ENCODE data around the gene OLFML2A. TPM values are rescaled to one million over a fixed set of nuclear protein-coding genes. Genes with fewer than 3 reads are reported as not detected.

The OLFML2A gene
- polyA plus RNA-seq, 1 donor from 2014 or later = 0.15 TPM

GRCh38 chr9:124790301-124790700 is 13.4 kb downstream of the OLFML2A start:
- Histone ChIP-seq H3K36me3 (ENCODE audit: insufficient read depth, low read length) (no peaks in the 10 kb centered on the region), H3K79me2 (replicated peaks; ENCODE audit: insufficient read depth, low read length) (no peaks in the 10 kb centered on the region), H3K9me3 (ENCODE audit: low read length) (no peaks in the 10 kb centered on the region), H3K27ac (ENCODE audit: low read length) (no peak overlapping the region), H3K4me3 (ENCODE audit: low read length) (no peak overlapping the region), H3F3A (ENCODE audit: insufficient read depth, low read length, poor library complexity, severe bottlenecking) (no peaks in the 10 kb centered on the region), H3K9me2 (ENCODE audit: insufficient read depth, low read length) (no peaks in the 10 kb centered on the region), H3K9ac (ENCODE audit: low read length) (no peak overlapping the region), H4K20me1 (ENCODE audit: insufficient read depth) (no peaks in the 10 kb centered on the region), H3K4me2 (ENCODE audit: low read length) (no peak overlapping the region), H2AFZ (ENCODE audit: low read depth, low read length) (no peak overlapping the region), H3K27me3 (ENCODE audit: insufficient read depth, low read depth, low read length) (no peaks in the 10 kb centered on the region)
- TF ChIP-seq CTCF (IDR thresholded peaks at IDR 0.05; ENCODE audit: poor library complexity, severe bottlenecking) (no peak), EP300 (conservative IDR thresholded peaks at IDR 0.05; ENCODE audit: poor library complexity, severe bottlenecking) (no peak), TAF1 (IDR thresholded peaks at IDR 0.05; ENCODE audit: low read depth) (no peak), RAD21 (conservative IDR thresholded peaks at IDR 0.05) (no peak), SMC3 (conservative IDR thresholded peaks at IDR 0.05; ENCODE audit: poor library complexity) (no peak), POLR2AphosphoS5 (IDR thresholded peaks at IDR 0.05) (no peak)

- TF ChIP-seq TAF1 (IDR thresholded peaks at IDR 0.05; ENCODE audit: low read depth) (no peak), EZH2 (IDR thresholded peaks at IDR 0.05; ENCODE audit: borderline replicate concordance, insufficient read depth, low read length, poor library complexity, severe bottlenecking) (no peak), POLR2AphosphoS5 (IDR thresholded peaks at IDR 0.05) (no peak), REST (IDR thresholded peaks at IDR 0.05; ENCODE audit: borderline replicate concordance) (no peak), MXI1 (conservative IDR thresholded peaks at IDR 0.05; ENCODE audit: poor library complexity, severe bottlenecking) (no peak), EP300 (conservative IDR thresholded peaks at IDR 0.05; ENCODE audit: poor library complexity, severe bottlenecking) (no peak), CTCF (IDR thresholded peaks at IDR 0.05; ENCODE audit: poor library complexity, severe bottlenecking) (no peak), SMC3 (conservative IDR thresholded peaks at IDR 0.05; ENCODE audit: poor library complexity) (no peak), RAD21 (conservative IDR thresholded peaks at IDR 0.05) (no peak)
- Histone ChIP-seq H3K9ac (ENCODE audit: low read length) (no peak overlapping the region), H3K36me3 (ENCODE audit: insufficient read depth, low read length) (no peaks in the 10 kb centered on the region), H3K9me3 (ENCODE audit: low read length) (no peaks in the 10 kb centered on the region), H3K79me2 (replicated peaks; ENCODE audit: insufficient read depth, low read length) (no peaks in the 10 kb centered on the region), H3K27ac (ENCODE audit: low read length) (no peak overlapping the region), H3K4me2 (ENCODE audit: low read length) (no peak overlapping the region), H4K20me1 (ENCODE audit: insufficient read depth) (no peaks in the 10 kb centered on the region), H3K4me3 (ENCODE audit: low read length) (no peak overlapping the region), H3K27me3 (ENCODE audit: insufficient read depth, low read depth, low read length) (no peaks in the 10 kb centered on the region), H2AFZ (ENCODE audit: low read depth, low read length) (no peak overlapping the region), H3K9me2 (ENCODE audit: insufficient read depth, low read length) (no peaks in the 10 kb centered on the region), H3F3A (ENCODE audit: insufficient read depth, low read length, poor library complexity, severe bottlenecking) (no peaks in the 10 kb centered on the region)
These were observed 14.0 kb downstream of the OLFML2A start for GRCh38 chr9:124790801-124791505.

Data from neural cell (in vitro differentiated cells).